ENCODE data around the gene BABAM2.

The BABAM2 gene

DNA sequence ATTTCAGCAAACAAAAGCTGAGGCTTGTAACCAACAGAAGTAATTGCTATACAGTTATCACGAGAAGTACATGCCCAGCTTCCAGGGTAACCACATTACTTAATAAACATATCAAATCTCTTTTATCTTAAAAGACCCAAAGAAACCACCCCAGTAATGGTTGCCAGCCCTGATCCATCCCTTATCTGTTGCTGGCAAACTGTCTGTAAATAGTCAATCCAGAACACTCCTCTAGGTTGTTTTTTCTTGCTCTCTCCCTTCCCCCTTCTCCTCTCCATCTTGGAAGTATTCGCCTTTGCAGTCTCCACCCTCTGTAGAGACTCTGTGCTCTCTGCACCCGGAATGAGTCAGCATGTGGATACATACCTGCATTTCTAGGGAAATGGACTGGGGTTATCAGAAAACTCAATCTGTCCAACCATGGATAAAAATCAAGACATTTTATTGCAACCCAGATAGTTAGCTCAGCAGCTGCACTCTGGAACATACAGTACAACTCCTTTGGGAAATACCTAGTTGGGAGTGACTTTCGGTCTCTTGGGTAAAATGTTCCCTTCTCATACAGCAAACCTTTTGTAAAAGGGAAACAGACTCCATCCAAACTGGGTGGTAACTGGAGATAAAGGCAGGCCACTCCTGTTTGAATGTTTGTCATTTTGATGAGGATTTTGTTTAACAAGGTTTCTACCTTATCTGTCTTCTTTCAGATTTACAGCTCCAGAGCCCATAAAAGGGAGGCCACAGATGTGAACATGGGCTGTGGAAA, 378.7 kb downstream of the BABAM2 start:
- DNase-seq, result no peak

DNA sequence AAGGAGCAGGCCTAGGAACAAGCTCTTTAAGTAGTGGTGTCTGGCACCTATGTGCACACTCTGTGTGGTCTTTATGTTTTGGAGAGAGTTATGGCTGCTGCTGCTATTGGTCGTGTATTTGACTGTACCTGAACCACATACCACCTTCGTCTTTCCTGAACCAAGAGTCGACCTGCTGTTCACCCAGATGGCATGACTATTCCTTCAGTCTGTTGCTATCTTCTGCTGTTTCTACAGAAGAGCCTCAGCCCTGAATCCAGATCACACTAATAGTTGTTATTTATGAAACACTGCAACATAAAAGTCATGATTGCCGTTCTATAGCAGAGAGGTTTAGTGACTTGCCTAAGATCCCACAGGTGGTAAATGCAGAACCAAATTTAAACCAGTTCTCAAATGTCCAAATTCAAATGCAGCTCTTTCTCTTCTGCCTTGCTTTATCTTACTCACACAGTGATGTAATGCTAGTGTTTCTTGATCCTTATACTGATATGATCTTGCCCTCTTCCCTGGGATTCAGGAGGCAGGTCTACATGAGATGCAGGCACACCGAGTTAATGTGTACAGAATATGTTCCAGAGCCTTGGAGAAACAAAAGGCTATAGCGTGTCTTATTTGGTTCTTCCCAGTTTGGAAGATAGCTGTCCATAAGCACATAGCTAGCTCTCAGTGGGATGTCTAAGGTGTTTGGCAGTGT, 380.1 kb downstream of the BABAM2 start:
- no peak for DNase-seq

DNA sequence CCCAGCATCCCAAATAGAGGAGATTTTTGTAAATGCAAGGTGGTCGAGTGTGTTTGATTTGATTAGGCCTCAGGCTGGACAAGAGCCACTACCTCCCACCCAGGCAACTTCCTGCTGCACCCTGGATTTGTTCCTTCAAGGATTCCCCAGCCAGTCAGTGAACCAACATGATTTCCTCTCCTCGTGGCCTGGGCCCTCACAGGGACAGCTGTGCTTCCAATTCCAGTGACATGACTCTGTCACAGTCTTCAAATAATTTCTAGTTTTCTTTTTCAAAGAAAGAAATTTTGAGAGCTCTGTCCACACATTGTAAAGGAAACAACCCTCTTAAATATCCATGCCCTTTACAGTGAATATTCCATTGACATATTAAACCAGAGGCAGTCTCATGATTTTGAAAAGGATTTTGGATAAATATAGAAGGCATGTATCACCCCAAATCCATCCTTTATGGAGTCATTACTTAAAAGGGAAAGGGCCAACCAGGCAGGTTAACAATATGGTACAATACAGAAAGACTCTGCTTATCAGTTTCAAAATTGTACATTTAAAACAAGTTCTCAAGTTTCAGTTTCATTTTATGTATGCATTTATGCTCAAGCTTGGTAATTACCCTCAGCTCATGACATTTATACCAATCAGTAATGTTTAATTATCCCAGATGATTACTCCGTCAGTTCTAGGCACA, 380.8 kb downstream of the BABAM2 start:
- DNase-seq, result no peak

DNA sequence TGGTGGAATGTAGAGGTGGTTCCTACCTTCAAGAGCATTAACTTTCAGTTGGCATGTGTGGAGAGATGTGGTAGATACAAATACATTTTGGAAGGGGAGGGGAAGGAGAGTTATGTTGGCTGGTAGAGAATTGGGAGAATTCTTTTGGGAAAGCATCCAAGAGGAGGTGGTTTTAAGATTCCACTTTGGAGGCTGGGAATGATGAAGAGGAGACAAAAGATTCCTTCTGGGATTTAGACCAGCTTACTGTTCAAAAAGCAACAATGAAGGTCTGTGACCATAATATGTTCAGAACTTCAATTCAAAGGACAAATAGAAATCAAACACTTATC, 381.4 kb downstream of the BABAM2 start:
- DNase-seq, result no peak

DNA sequence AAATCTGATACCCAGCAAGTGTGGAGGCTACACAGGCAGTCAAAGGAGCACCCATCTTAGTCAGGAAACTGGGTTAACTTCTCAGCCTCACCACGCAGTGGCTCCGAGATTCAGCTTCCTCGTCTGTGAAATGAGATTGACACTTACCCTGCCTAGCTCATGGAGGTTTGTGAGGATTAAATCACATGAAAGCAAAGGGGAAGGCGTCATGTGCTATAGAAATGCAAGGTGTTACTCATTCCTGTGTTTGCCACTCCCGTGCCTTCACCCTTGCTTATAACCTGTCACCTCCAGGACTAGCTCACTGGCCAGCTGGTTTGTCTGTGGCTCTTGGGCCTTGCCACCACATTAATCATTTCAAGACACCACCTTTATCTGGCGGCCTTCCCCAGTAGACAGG, 383.2 kb downstream of the BABAM2 start:
- DNase-seq, result no peak

DNA sequence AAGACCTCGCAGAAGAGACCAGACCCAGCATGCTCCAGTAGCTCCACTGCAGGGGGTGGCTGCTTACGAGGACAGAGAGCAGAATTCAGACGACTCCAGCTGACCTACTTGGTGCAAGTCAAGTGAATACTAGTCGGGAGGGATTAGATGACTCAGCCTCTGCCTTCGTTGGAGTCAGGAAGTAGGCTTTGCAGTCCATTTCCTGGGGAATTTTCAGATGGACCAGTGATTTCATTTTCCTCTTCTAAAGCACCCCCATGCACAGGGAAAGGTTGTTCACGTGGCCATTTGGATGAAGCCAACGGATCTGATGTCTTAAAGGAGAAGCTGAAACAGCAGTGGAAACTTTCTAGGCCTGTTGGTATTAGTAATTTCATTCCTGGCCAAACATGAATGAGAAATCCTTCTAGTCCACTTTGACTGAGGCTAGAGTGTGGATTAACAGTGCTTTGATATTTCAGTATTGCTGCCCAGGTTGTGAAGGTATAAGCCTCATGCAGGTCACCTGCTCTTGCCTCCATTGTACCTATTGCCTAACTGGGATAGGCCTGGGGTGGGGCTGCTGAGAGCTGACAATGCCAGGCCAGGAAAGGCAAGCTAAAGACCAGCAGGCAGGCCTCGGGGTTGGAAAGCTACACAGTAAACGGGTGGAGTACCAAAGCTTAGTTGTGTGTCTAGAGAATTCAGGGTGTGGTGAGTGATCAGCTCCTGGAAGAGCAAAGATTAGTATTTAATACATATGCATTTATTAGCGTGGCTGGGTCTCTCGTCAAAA, 384.6 kb downstream of the BABAM2 start:
- no peak for DNase-seq

DNA sequence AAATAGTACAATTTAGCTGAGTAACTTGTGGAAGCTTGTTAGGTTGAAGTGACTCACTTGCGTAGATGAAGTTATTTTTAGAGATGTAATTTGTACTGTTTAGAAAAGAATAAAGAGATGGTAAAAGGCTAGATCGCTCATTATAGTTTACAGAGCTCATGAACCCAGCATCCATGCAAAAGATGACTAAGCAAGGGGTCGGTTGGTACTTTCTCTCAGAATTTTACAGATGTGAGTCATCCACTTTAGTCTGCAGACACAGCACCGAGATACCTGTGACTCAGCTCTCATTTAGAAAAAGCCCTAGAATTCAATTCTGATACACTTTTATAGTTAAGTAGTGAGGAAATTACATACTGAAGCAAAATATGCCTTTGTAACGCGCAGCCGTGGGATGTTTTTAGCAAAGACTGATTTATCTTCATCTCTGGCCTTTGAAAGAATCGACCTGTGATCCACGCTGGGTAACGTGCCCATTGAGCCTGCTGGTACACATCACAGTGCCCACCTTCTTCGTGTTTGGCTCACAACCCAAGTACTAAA, 385.6 kb downstream of the BABAM2 start:
- no peak for DNase-seq

DNA sequence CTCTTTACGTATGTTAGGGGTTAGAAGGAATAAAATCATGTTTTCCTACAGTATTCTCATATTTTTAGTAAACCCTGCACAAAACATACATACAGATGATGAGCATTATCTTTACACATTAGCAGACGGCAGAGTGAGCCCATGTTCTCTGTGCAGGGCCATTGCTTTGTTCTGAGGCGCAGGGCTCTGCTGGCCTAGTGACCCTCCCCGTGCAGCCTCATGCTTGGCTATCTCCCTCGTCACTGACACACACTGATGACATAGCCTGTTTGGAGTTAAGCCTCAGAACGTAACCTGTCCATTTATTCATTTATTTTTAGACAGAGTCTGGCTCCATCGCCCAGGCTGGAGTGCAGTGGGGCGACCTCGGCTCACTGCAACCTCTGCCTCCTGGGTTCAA, 386.3 kb downstream of the BABAM2 start:
- no peak for DNase-seq

DNA sequence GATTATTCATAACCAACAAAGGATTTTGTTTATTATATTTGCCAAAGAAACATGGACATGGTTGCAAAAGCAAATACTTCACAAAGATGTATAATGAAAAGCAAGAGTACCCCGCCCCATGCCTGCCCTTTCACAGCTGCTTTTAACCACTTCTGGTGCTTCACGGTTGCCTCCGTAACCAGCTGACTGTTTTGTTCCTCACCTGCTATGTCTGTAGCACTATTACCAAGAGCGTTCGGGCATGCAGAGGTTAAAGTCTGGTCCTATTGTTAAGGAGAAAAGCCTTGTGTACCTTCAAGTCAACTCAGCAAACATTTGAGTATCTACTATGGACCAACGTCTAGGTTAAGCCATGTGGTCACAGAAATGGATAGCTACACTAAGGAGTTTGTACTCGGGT, 386.9 kb downstream of the BABAM2 start:
- no peak for DNase-seq

DNA sequence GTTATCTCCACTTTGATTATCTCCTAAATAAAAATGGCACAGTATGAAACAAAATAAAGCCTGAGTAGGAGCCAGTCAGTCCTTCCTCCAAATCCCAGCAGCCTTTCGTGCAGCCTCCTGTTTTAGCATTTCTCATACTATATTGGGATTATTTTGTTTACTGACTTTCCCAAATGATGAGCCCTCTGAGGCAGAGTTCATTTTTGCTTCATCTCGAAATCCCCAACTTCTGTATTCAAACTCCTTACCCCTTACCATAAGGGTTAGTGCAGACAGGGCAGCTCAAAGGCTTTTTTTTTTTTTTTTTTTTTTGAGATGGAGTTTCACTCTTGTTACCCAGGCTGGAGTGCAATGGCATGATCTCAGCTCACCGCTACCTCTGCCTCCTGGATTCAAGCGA, 388.8 kb downstream of the BABAM2 start:
- no peak for DNase-seq

DNA sequence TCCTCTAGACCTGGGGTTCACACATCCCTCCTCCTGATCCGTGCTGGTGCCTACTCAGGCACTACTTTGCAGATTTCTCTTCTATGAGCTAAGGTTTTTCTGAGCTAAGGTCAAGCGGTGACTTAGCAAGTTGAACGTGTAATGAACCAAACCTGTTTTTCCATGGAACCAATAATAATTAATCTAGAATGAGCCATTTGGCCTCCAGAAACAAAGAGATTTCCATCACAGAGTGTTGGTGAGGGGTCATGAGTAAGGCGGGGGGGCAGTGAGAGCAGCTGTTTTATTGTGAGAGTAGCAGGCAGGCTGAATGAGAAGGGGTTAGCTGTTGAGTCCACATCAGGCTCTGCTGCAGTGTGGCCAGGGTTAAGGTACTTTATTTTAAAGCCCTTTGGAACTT, 390.1 kb downstream of the BABAM2 start:
- no peak for DNase-seq

DNA sequence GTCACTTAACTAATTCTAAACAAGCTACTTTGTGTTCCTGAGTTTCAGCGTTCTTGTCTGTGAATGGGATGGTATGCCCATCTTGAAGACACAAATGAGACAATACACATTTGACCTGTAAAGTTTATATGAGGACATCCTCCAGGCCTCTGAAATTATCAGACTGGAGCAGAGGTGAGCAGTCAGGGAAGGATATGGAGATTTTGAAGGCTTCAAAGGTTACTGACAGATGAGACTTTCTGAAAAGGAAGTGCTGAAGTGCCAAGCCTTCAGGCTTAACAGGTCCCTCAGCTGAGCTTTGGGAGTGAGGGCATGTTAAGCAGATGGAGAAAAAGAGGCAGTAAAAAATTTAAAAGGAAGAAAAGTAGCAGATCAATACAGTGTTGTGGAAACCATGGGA, 391.2 kb downstream of the BABAM2 start:
- no peak for DNase-seq

DNA sequence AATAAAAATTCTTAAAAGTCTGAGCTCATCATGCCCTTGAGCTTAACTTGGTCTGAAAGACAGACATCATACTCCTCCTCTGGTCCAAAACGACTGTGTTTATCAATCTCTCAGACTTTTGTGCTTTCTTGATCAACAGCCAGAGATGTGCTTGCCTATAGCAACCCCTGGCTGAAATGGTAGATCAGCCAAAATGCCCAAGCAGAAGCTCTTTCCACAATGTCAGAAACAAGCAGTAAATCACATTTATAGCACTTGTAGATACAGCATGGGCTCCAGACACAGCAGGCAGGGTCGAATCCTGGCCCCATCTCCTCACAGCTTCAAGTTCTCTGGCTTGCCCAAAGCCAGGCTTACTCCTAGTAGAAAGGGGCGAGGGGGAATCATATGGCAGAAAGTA, 391.7 kb downstream of the BABAM2 start:
- DNase-seq, result no peak

DNA sequence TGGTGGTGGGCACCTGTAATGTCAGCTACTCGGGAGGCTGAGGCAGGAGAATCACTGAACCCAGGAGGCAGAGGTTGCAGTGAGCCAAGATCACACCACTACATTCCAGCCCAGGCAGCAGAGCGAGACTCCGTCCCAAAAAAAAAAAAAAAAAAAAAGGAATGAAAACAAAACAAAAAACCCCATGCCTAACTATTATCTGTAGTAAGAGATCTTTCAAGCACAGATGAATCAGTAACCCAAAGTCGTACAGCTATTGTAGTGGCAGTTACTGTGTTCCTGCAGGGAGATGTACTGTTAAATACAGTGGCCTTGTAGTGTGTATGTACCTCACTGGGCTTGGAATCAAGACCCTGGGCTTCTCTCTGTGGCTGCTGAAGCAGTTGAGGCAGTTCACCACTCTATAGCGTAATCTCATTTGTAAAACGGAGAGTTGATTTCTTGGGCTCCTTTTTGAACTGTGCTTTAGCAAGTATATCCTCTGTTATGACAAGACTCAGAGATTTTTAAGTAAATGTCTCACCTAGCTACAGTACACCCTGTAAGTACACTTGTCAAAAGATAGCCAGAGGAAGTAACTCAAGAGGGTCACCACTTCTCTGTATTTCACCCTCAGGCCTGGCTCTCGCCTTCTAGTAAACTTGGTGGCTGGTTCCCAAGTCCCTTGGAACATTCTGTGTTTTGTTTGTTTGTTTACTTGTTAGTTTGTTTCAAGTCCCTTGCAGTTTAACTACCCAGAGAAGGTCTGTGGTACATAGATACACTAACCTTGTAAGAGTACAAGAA, 392.5 kb downstream of the BABAM2 start:
- DNase-seq, result no peak

DNA sequence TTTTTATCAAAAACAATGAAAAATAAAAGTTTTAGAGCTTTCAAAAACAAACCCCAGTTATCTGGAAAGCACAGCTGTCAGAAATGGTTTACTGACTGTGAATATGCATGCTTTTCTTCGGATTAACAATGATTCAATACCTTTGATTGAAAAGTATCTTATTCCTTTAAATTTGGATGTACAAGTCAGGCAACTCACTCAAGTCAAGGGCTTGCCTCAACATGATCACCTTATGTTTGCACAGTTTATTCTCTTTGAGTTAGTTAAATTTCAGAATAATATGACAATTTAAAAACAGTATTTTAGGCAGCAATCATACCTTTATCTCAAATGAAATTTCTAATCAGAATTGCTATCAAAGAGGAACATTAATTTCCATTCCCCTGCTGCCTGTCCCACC, 393.3 kb downstream of the BABAM2 start:
- DNase-seq, result no peak

DNA sequence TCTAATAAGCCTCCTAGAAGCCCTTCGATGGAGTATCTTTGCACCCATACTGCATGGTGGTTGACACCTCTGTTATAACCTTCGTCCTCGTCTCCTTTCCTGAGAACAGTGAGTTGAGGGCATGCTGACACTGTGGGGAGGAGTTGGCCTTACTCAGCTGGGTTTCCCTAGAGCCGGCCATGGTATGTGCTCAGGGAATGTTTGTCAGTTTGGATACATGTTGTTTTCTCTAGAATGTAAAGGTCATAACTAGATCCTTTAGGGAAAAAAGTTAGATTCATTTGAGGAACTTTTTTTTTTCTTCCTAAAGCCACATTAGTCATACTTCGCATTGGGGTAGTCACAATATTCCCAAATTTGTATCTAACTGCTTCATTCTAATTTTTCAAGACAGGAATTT, 396.1 kb downstream of the BABAM2 start:
- DNase-seq, result no peak

DNA sequence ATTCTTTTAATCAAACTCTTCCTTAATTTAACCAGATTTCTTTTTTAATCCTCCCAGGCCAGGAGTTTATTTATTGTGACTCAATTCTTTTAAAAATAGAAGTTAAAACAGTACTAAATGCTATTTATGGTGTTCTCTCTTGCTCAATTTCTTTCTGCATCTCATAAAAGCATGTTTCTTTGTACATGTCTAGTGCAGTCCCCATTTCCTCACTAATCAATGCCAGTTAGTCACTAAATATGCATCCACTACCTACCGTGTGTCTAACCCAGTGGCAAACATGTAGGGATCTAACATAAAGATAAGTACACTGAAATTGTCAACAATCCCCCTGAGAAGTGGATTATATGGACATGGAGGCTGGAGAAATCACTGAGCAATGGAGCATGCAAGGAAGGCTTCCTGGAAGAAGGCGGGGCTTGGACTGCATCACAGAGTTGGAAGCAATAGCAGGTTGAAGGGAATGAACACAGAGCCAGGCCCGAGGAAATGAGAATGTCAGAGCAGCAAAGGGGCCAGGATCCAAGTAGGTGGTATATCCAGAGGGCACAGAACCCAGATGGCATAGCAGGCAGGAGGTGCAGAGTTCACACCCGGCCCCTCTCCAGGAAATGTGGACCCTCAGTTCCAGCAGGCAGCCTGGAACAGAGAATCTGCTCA, 396.9 kb downstream of the BABAM2 start:
- DNase-seq, result no peak

DNA sequence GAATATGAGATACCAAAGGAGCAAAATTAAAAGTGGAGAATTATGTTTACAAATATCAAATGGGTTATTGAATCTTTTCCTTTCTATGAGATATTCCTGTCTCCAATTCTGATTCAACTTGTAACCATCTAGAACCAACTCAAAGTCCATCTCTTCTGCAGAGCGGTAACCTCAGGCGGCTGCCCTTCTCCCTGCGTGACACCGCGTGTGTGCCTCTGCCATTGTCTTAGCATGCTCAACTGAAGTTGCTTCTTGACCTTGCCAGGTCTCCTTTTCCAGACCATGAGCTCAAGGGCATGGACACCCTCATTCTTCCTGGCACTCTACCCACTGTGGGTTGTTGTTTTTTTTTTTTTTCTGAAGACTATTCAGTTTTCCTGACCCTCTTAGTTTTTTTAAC, 398.1 kb downstream of the BABAM2 start:
- no peak for DNase-seq

DNA sequence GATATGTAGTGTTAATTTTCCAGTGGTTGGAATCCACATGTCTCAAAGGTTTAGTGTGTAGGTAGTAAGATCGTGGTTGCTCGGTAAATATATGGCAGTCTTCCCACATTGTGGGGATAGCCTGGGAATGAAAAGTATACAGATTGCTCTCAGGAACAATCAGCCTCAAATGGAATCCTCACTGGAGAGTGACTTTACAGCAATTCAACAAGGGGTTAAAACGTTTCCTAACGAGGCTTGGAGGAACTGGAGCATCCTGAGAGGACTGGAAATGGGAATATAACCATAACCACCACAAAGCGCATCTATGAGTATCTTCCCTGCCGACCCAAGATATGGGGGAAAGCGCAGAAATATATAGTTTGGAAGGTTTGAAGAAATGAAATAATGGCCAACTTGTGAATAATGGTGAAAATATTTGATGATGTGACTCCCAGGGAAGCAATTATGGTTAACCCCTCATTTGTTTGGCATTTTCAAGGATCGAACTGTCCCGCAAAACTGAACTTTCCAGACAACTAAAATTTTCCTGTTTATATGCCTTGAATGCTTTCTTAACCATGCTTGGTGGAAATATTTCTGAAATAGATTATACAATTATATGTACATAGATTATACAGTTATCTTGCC, 401.4 kb downstream of the BABAM2 start:
- no peak for DNase-seq

DNA sequence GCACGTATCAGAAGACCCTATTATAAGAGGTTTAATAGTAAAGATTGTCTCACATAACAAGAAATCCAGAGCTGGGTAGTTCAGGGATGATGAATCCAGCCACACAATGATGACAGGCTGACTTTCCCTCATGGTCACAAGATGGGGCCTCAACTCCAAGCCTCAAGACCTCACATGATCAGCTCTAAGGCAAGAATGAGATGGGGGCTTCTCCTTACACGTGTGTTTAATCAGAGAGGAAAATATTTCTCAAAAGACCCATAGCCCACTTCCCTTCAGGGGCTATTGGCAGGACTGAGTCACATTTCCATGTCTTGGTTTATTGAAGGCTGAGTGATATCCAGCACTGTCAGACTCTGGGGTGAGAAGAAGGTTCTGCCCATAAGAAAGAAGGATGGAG, 402.0 kb downstream of the BABAM2 start:
- no peak for DNase-seq

DNA sequence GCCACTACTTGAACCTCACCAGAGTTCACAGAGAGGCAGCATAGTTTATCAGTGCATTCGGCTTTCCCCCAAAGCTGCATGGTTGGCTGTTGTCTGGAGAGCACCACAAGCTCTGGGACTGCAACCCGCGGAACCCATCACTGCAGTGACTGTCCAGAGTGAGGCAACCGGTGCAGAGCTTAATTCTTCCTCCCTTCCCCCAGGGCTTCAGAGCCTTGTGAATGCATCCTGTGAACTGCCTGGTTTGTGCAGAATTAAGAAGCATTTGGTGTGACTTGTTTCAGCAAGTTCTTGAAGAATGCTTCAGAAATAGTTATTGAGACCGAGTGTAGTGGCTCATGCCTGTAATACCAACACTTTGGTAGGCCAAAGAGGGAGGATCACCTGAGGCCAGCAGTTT, 402.9 kb downstream of the BABAM2 start:
- DNase-seq, result no peak
